SK-N-SH (cell line): ENCODE measurements around the gene ADAMTS17. TPM values are rescaled to one million over a fixed set of nuclear protein-coding genes. Genes with fewer than 3 reads are reported as not detected.

Source experiments
- CTCF ChIA-PET: fragments of 300-600, 350-600 bp; formaldehyde crosslinking; extraction: SDS; loops from one replicate; lab custom pipeline; 2021; lab: Yijun Ruan, JAX
- POLR2A ChIA-PET: fragments of 350-600 bp; sonication (Branson Sonifier 250); formaldehyde crosslinking; extraction: SDS; loops from one replicate; lab custom pipeline; 2020; ENCODE audit warnings: antibody characterized with exemption, inconsistent platforms; lab: Yijun Ruan, JAX
- DNase-seq: peaks from one replicate; pipeline ENCODE4 v3.0.0; 2012
- H2AFZ ChIP-seq: fragments of 200-600 bp; sonication (generic); 2 replicates; pipeline ENCODE4 v1.8.1; 2016; ENCODE audit warnings: antibody characterized with exemption, mild to moderate bottlenecking, low read depth
- H3F3A ChIP-seq: fragments of 200-600 bp; sonication (generic); replicated peaks from 2 replicates; pipeline ENCODE3; 2016; ENCODE audit warnings: antibody characterized with exemption, mild to moderate bottlenecking; ENCODE audit not compliant: insufficient read depth
- H3K27ac ChIP-seq, 2 experiments: fragments of 200-500 bp in 1 of 2; fragments of 200-600 bp in 1 of 2; sonication (Bioruptor generic) in 1 of 2; sonication (generic), shearing (Covaris generic) in 1 of 2; 2 replicates each; pipeline versions ENCODE4 v1.5.1 to v1.6.1; 2014 to 2016; ENCODE audit warnings: low read depth in 2 of 2, inconsistent platforms in 1 of 2, low read length in 1 of 2, mild to moderate bottlenecking in 1 of 2, mixed read lengths in 1 of 2
- H3K27me3 ChIP-seq: fragments of 200-600 bp; sonication (generic), shearing (Covaris generic); 2 replicates; pipeline ENCODE4 v1.6.1; 2016; ENCODE audit warnings: mixed run types; ENCODE audit not compliant: insufficient read depth
- H3K36me3 ChIP-seq, 2 experiments: fragments of 200-500 bp in 1 of 2; fragments of 200-600 bp in 1 of 2; sonication (Bioruptor generic) in 1 of 2; sonication (generic) in 1 of 2; replicated peaks in 1 of 2; 2 replicates each; pipeline versions ENCODE3 to v1.5.1; 2014 to 2016; ENCODE audit warnings: low read length in 1 of 2, mild to moderate bottlenecking in 1 of 2; ENCODE audit not compliant: insufficient read depth in 2 of 2, control insufficient read depth in 1 of 2
- H3K4me1 ChIP-seq, 2 experiments: fragments of 200-500 bp in 1 of 2; fragments of 200-600 bp in 1 of 2; sonication (Bioruptor generic) in 1 of 2; sonication (generic), shearing (Covaris generic) in 1 of 2; 2 replicates each; pipeline versions ENCODE4 v1.5.1 to v1.6.1; 2014 to 2016; ENCODE audit warnings: low read depth in 1 of 2, low read length in 1 of 2, mixed run types in 1 of 2; ENCODE audit not compliant: insufficient read depth in 2 of 2, control insufficient read depth in 1 of 2
- H3K4me2 ChIP-seq: fragments of 200-600 bp; sonication (generic), shearing (Covaris generic); 2 replicates; pipeline ENCODE4 v1.6.1; 2017; ENCODE audit warnings: mixed run types
- H3K4me3 ChIP-seq, 2 experiments: fragments of 200-500 bp in 1 of 2; fragments of 200-600 bp in 1 of 2; sonication (Bioruptor generic) in 1 of 2; sonication (generic), shearing (Covaris generic) in 1 of 2; 2 replicates each; pipeline versions ENCODE4 v1.5.1 to v1.8.1; 2014 to 2016; ENCODE audit warnings: low read depth in 2 of 2, inconsistent platforms in 1 of 2, low read length in 1 of 2, mild to moderate bottlenecking in 1 of 2, mixed read lengths in 1 of 2, moderate library complexity in 1 of 2
- H3K79me2 ChIP-seq: fragments of 200-600 bp; sonication (generic); 2 replicates; pipeline ENCODE4 v1.8.1; 2017; ENCODE audit warnings: mild to moderate bottlenecking; ENCODE audit not compliant: insufficient read depth
- H3K9ac ChIP-seq: fragments of 200-600 bp; sonication (generic); 2 replicates; pipeline ENCODE4 v1.6.1; 2017; ENCODE audit warnings: mixed run types
- H3K9me2 ChIP-seq: fragments of 200-600 bp; sonication (generic); 2 replicates; pipeline ENCODE4 v1.6.1; 2017; ENCODE audit warnings: mixed run types
- H3K9me3 ChIP-seq: fragments of 200-600 bp; sonication (generic); 2 replicates; pipeline ENCODE4 v1.6.1; 2017; ENCODE audit warnings: mixed run types, mild to moderate bottlenecking, moderate library complexity
- H4K20me1 ChIP-seq: fragments of 200-600 bp; sonication (generic); 2 replicates; pipeline ENCODE4 v1.6.1; 2017; ENCODE audit warnings: mild to moderate bottlenecking, mixed run types; ENCODE audit not compliant: insufficient read depth
- CHD2 ChIP-seq: fragments of 150-350 bp; IDR thresholded peaks from 2 replicates; pipeline ENCODE4 v1.6.1; 2018; ENCODE audit warnings: low read length; ENCODE audit not compliant: partially characterized antibody
- EZH2phosphoT487 ChIP-seq: fragments of 200-600 bp; sonication (generic); IDR thresholded peaks from 2 replicates; pipeline ENCODE4 v1.6.1; 2017; ENCODE audit warnings: low read depth, mixed run types, mild to moderate bottlenecking, antibody characterized with exemption, moderate library complexity, borderline replicate concordance
- FOSL2 ChIP-seq: IDR thresholded peaks from 2 replicates; pipeline ENCODE4 v1.4.0; 2012; ENCODE audit warnings: low read depth, mild to moderate bottlenecking, moderate library complexity, borderline replicate concordance
- FOXM1 ChIP-seq: IDR thresholded peaks from 2 replicates; pipeline ENCODE4 v1.4.0; 2012; ENCODE audit warnings: low read depth, mild to moderate bottlenecking
- GABPA ChIP-seq: IDR thresholded peaks from 2 replicates; pipeline ENCODE4 v1.4.0; 2012; ENCODE audit warnings: low read depth, mild to moderate bottlenecking
- GATA2 ChIP-seq: sonication (generic); formaldehyde crosslinking; IDR thresholded peaks from 2 replicates; pipeline ENCODE4 v1.5.0; 2020; ENCODE audit warnings: mild to moderate bottlenecking, missing genetic modification reagents
- MXI1 ChIP-seq: IDR thresholded peaks from 2 replicates; pipeline ENCODE4 v1.6.1; 2012; ENCODE audit warnings: mild to moderate bottlenecking, low read depth, low read length, improper control_type of control experiment
- NRF1 ChIP-seq: IDR thresholded peaks from 2 replicates; pipeline ENCODE4 v1.6.1; 2012; ENCODE audit warnings: low read depth, mild to moderate bottlenecking, low read length
- PBX3 ChIP-seq: IDR thresholded peaks from 2 replicates; pipeline ENCODE4; 2012
- POLR2AphosphoS5 ChIP-seq: IDR thresholded peaks from 2 replicates; pipeline ENCODE4 v1.6.1; 2012; ENCODE audit warnings: low read depth, low read length
- RAD21 ChIP-seq: IDR thresholded peaks from 2 replicates; pipeline ENCODE4 v1.6.1; 2012; ENCODE audit warnings: mild to moderate bottlenecking, low read length
- RCOR1 ChIP-seq: fragments of 150-350 bp; IDR thresholded peaks from 2 replicates; pipeline ENCODE4 v1.6.1; 2017; ENCODE audit warnings: antibody characterized with exemption, low read length
- REST ChIP-seq: IDR thresholded peaks from 2 replicates; pipeline ENCODE4 v1.6.1; 2012; ENCODE audit warnings: mild to moderate bottlenecking, low read depth, low read length, moderate library complexity
- RFX5 ChIP-seq: IDR thresholded peaks from 2 replicates; pipeline ENCODE4 v1.6.1; 2012; ENCODE audit warnings: mild to moderate bottlenecking, improper control_type of control experiment, low read length
- SIN3A ChIP-seq: IDR thresholded peaks from 2 replicates; pipeline ENCODE4 v1.6.1; 2012; ENCODE audit warnings: low read depth, mild to moderate bottlenecking, low read length, moderate library complexity, borderline replicate concordance
- SMC3 ChIP-seq: IDR thresholded peaks from 2 replicates; pipeline ENCODE4 v1.6.1; 2012; ENCODE audit warnings: low read depth, low read length, improper control_type of control experiment
- TEAD4 ChIP-seq: IDR thresholded peaks from 2 replicates; pipeline ENCODE4 v1.4.0; 2012; ENCODE audit warnings: mild to moderate bottlenecking, borderline replicate concordance; ENCODE audit not compliant: insufficient read depth
- YY1 ChIP-seq: IDR thresholded peaks from 2 replicates; pipeline ENCODE4 v1.4.0; 2012; ENCODE audit warnings: low read depth, mild to moderate bottlenecking
- WGBS: methylation state at CpG from one replicate; pipeline ENCODE4 v1.1.6; 2017; ENCODE audit warnings: low lambda C conversion rate; 5-methylcytosine and 5-hydroxymethylcytosine counted together
- polyA plus RNA-seq, 3 experiments: library from polyadenylated mRNA; depleted of rRNA; stranded (reverse); fragments of >200 nt; gene quantifications; 2 replicates each; pipeline ENCODE4 v1.2.3, GENCODE V29; 2012
- TF ChIP-seq, protein P1 (sequence below): fragments of 150-350 bp; IDR thresholded peaks from 2 replicates; pipeline ENCODE4 v1.6.1; 2016; ENCODE audit warnings: mild to moderate bottlenecking, low read depth, low read length
- TF ChIP-seq, protein P2 (sequence below): IDR thresholded peaks from 2 replicates; pipeline ENCODE4 v1.4.0; 2012; ENCODE audit warnings: low read depth, borderline replicate concordance

The ADAMTS17 gene
- polyA plus RNA-seq, 1 of the 3 experiments (the other 2 are of a cell fraction) = not detected

GRCh38 chr15:100030586-100031229 lies 311.1 kb downstream of the ADAMTS17 start:
- Histone ChIP-seq H3K36me3 (no peaks in the 10 kb centered on the region), H3F3A (no peaks in the 10 kb centered on the region), H3K79me2 (no peaks in the 10 kb centered on the region), H3K27me3 (no peaks in the 10 kb centered on the region), H3K9me3 (no peaks in the 10 kb centered on the region), H3K4me2 (no peak overlapping the region), H3K4me3 (no peak overlapping the region), H3K4me1 (no peaks in the 10 kb centered on the region), H3K9ac (no peak overlapping the region), H3K9me2 (no peaks in the 10 kb centered on the region), H3K27ac (no peak overlapping the region), H4K20me1 (no peaks in the 10 kb centered on the region), H2AFZ (no peak overlapping the region)
- ChIA-PET POLR2A (no interaction called here), CTCF (no interaction called here)
- 34% methylated on average over 9 of the region's 9 CpGs for WGBS
- no peak for TF ChIP-seq GABPA
- no peak for TF ChIP-seq CHD2
- no peak for TF ChIP-seq EZH2phosphoT487
- TF ChIP-seq SMC3 = no peak
- TF ChIP-seq PBX3 = no peak
- TF ChIP-seq TEAD4 = no peak
- TF ChIP-seq RAD21 = no peak
- no peak for TF ChIP-seq REST
- no peak for DNase-seq

DNA sequence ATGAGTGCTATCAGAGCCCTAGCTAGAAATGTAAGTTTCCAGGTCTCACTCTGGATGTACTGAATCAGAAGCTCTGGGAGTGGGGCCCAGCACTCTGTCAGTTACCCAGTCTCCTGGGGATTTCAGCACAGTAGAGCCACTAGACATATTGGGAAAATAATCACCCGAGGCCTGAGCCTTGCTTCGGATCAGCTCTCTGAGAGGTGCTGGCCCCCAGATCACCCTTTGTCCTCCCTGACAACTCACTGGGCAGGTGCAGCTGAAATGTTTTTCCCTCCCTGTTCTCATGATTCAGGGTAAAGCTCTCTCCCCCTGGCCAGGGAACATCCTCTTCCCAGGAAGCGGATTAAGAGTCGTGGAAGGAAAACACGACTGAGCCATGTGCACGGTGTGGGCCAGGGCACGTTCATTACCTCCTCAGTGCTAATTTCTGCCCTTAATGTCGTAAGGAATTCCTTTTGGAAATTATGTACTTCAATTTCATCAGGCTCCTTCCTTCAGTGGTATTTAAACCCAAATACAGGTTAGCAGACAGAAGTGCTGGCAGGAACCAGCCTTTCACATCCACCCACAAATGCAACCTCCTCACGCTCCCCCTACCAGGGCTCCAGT lies 311.8 kb downstream of the ADAMTS17 start:
- Histone ChIP-seq H3K9me2 (no peaks in the 10 kb centered on the region), H3K4me1 (no peaks in the 10 kb centered on the region), H3K4me2 (no peak overlapping the region), H3F3A (no peaks in the 10 kb centered on the region), H4K20me1 (no peaks in the 10 kb centered on the region), H2AFZ (no peak overlapping the region), H3K4me3 (no peak overlapping the region), H3K9me3 (no peaks in the 10 kb centered on the region), H3K79me2 (no peaks in the 10 kb centered on the region), H3K36me3 (no peaks in the 10 kb centered on the region), H3K27me3 (no peaks in the 10 kb centered on the region), H3K9ac (no peak overlapping the region), H3K27ac (no peak overlapping the region)
- ChIA-PET CTCF (no interaction called here), POLR2A (no interaction called here)
- 32% methylated on average over 8 of the region's 9 CpGs for WGBS
- no peak for DNase-seq
- TF ChIP-seq, protein P1, sequence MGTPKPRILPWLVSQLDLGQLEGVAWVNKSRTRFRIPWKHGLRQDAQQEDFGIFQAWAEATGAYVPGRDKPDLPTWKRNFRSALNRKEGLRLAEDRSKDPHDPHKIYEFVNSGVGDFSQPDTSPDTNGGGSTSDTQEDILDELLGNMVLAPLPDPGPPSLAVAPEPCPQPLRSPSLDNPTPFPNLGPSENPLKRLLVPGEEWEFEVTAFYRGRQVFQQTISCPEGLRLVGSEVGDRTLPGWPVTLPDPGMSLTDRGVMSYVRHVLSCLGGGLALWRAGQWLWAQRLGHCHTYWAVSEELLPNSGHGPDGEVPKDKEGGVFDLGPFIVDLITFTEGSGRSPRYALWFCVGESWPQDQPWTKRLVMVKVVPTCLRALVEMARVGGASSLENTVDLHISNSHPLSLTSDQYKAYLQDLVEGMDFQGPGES = no peak
- TF ChIP-seq FOXM1 (no peak), FOSL2 (no peak), MXI1 (no peak), RCOR1 (no peak), TEAD4 (no peak), POLR2AphosphoS5 (no peak), SIN3A (no peak), PBX3 (no peak), RFX5 (no peak), NRF1 (no peak), YY1 (no peak), GATA2 (no peak)
- TF ChIP-seq, protein P2, sequence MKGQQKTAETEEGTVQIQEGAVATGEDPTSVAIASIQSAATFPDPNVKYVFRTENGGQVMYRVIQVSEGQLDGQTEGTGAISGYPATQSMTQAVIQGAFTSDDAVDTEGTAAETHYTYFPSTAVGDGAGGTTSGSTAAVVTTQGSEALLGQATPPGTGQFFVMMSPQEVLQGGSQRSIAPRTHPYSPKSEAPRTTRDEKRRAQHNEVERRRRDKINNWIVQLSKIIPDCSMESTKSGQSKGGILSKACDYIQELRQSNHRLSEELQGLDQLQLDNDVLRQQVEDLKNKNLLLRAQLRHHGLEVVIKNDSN = no peak
